HepG2 (cell line): ENCODE data around the gene JAK1.

Experiments used
- ATF3 ChIP-seq: sonication (generic); formaldehyde crosslinking; IDR thresholded peaks from 2 replicates; pipeline ENCODE4 v1.4.0; 2020; ENCODE audit warnings: missing genetic modification reagents
- CTCF ChIP-seq: sonication (generic); formaldehyde crosslinking; IDR thresholded peaks from 2 replicates; pipeline ENCODE4 v1.5.0; 2020; ENCODE audit warnings: mild to moderate bottlenecking, missing genetic modification reagents, moderate library complexity
- EHMT2 ChIP-seq: fragments of 200-600 bp; sonication (generic); IDR thresholded peaks from 2 replicates; pipeline ENCODE4 v1.7.0; 2017; ENCODE audit warnings: antibody characterized with exemption, low read depth, low read length, borderline replicate concordance
- MAFF ChIP-seq: IDR thresholded peaks from 2 replicates; pipeline ENCODE4 v1.6.1; 2011; ENCODE audit warnings: low read depth, low read length, improper control_type of control experiment
- NCOA5 ChIP-seq: sonication (generic); formaldehyde crosslinking; IDR thresholded peaks from 2 replicates; pipeline ENCODE4 v1.4.0; 2020; ENCODE audit warnings: missing genetic modification reagents
- TSC22D2 ChIP-seq: sonication (generic); formaldehyde crosslinking; IDR thresholded peaks from 2 replicates; pipeline ENCODE4 v1.5.1; 2020; ENCODE audit warnings: missing genetic modification reagents, mild to moderate bottlenecking, borderline replicate concordance
- ZBTB49 ChIP-seq: sonication (generic); formaldehyde crosslinking; IDR thresholded peaks from 2 replicates; pipeline ENCODE4 v1.4.0; 2020; ENCODE audit warnings: missing genetic modification reagents, borderline replicate concordance
- ZNF354B ChIP-seq: sonication (generic); formaldehyde crosslinking; IDR thresholded peaks from 2 replicates; pipeline ENCODE4 v1.8.0; 2022; ENCODE audit warnings: mild to moderate bottlenecking, missing genetic modification reagents
- ZNF468 ChIP-seq: sonication (generic); formaldehyde crosslinking; IDR thresholded peaks from 2 replicates; pipeline ENCODE4 v1.8.0; 2022; ENCODE audit warnings: mild to moderate bottlenecking, moderate library complexity, missing genetic modification reagents

- TF ChIP-seq CTCF (CRISPR knock-in tag) (no peak), ZNF354B (no peak), EHMT2 (no peak), ATF3 (no peak), ZBTB49 (CRISPR knock-in tag) (no peak), MAFF (no peak), NCOA5 (no peak), ZNF468 (CRISPR knock-in tag) (no peak), TSC22D2 (CRISPR knock-in tag) (no peak)
Measured at GRCh38 chr1:64877598-64877997, 88.8 kb downstream of the JAK1 start.
